GM12875 (cell line): Measurements from ENCODE around the gene P2RY6.
"Not testable (repeated sequence)": the region's sequence is repeated elsewhere in the genome, so short reads cannot be mapped to it uniquely, and the experiment has no call there.

Experiments used
- H3K4me3 ChIP-seq: one replicate; pipeline ENCODE4 v1.5.1; 2011; ENCODE audit warnings: low read depth, low read length, control low read depth
- TF ChIP-seq, protein P1 (sequence below): IDR thresholded peaks from 2 replicates; pipeline ENCODE4 v1.5.1; 2011; ENCODE audit warnings: low read depth, mild to moderate bottlenecking, control low read depth, inconsistent platforms, low read length, moderate library complexity, borderline replicate concordance; ENCODE audit not compliant: insufficient read depth

P2RY6 gene

DNA sequence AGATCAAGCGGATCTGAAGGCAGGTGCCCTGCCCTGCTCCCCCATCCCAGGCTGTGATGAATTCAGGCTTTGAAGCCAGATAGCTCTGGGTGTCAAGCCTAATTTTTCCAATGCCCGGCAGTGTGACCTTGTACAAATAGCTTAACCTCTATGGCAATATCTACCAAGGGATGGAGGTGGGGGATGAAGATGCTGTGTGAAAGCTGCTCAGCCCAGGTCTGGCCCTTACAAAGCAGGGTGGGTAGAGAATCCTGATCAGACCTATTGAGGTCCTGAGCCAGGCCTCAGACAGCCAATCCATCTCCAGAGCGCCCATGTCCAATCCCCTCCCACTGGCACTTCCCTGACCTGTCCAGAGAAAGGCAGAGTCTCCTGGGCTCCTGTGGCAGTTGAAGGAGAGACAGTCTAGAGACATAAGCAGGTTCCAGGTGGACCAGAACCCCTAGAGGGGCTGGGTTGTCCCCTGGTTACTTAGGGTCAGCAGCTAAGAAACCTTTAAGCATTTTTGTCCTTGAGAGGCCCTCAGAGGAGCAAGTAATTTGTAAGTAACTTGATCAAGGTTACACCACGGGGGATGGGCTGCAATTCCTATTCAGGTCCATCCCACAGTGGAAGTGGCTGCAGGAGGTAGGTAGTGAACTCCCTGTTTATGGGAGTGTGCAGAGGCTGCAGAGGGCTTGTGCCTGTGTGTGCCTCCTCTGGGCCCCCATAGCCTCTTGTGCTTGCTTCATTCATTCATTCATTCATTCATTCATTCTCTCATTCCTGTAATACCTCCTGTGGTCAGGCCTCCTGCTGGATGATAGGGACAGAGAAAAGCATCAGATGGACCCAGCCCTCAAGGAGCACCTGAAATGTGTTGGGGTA, 43.6 kb upstream of the P2RY6 start:
- no peak overlapping the region for H3K4me3 ChIP-seq
- TF ChIP-seq, protein P1, sequence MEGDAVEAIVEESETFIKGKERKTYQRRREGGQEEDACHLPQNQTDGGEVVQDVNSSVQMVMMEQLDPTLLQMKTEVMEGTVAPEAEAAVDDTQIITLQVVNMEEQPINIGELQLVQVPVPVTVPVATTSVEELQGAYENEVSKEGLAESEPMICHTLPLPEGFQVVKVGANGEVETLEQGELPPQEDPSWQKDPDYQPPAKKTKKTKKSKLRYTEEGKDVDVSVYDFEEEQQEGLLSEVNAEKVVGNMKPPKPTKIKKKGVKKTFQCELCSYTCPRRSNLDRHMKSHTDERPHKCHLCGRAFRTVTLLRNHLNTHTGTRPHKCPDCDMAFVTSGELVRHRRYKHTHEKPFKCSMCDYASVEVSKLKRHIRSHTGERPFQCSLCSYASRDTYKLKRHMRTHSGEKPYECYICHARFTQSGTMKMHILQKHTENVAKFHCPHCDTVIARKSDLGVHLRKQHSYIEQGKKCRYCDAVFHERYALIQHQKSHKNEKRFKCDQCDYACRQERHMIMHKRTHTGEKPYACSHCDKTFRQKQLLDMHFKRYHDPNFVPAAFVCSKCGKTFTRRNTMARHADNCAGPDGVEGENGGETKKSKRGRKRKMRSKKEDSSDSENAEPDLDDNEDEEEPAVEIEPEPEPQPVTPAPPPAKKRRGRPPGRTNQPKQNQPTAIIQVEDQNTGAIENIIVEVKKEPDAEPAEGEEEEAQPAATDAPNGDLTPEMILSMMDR, result no peak

DNA sequence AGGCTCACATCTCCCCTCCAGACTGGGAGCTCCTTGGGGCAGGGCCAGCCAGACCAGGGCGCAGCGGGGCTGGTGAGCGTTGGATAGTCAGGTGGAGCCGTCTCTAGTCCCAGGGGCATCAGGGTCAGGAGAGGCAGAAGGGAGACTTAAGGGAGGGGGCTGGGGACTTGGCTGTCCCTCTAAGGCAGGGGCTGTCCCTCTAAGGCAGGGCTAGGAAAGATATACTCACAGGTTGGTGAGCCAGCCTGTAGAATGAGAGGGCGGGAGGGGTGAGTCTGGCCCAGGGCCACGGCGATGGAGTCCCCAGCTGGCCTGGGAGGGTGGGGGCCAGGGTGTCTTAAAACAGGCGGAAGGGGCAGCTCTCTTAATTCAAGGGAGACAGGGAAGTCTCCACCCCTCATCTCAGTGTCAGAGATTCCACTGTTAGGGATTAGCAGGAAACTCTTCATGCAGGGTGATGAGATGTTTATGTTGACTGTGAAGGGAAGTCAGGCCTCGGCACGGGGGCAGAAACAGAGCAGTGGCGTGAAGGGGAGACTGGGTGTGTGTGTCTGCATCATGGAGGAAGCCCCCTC, 42.7 kb upstream of the P2RY6 start:
- TF ChIP-seq, protein P1, result no peak
- H3K4me3 ChIP-seq, result no peak overlapping the region

- TF ChIP-seq, protein P1, result no peak
Observed at GRCh38 chr11:73229896-73230875, 42.0 kb upstream of the P2RY6 start.

GRCh38 chr11:73230931-73231330, 41.2 kb upstream of the P2RY6 start:
- no peak overlapping the region for H3K4me3 ChIP-seq
- TF ChIP-seq, protein P1, result no peak

More at GRCh38 chr11:73229896-73230875, 42.0 kb upstream of the P2RY6 start:
- H3K4me3 ChIP-seq, result no peak overlapping the region

GRCh38 chr11:73232487-73232886, 39.7 kb upstream of the P2RY6 start:
- H3K4me3 ChIP-seq, result not testable (repeated sequence)

DNA sequence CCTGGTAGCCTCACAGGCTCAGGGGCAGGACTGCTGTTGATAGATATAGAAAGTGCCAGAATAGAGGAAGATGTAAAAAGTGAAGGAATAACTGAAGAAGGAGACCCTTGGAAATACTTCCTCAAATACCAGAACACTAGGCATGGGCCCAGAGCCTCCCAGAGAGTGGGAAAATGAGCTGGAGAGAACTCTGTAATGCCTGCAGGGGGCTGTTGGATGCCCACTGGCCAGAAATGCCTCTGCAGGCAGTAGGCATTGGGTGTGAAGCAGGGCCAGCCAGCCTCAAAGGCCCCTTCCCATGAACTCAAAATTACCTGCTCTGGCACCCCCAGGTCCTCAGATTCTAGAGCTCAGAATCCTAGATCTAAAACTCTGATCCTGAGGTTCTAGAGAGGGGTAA, 38.9 kb upstream of the P2RY6 start:
- TF ChIP-seq, protein P1, result no peak
- no peak overlapping the region for H3K4me3 ChIP-seq
